Measurements from ENCODE around the gene CCM2.

CCM2 gene

GRCh38 chr7:45070254-45070642 is 70.2 kb downstream of the CCM2 start:
- DNase-seq = no peak

GRCh38 chr7:45071528-45071927 is 71.5 kb downstream of the CCM2 start:
- DNase-seq = no peak

DNA sequence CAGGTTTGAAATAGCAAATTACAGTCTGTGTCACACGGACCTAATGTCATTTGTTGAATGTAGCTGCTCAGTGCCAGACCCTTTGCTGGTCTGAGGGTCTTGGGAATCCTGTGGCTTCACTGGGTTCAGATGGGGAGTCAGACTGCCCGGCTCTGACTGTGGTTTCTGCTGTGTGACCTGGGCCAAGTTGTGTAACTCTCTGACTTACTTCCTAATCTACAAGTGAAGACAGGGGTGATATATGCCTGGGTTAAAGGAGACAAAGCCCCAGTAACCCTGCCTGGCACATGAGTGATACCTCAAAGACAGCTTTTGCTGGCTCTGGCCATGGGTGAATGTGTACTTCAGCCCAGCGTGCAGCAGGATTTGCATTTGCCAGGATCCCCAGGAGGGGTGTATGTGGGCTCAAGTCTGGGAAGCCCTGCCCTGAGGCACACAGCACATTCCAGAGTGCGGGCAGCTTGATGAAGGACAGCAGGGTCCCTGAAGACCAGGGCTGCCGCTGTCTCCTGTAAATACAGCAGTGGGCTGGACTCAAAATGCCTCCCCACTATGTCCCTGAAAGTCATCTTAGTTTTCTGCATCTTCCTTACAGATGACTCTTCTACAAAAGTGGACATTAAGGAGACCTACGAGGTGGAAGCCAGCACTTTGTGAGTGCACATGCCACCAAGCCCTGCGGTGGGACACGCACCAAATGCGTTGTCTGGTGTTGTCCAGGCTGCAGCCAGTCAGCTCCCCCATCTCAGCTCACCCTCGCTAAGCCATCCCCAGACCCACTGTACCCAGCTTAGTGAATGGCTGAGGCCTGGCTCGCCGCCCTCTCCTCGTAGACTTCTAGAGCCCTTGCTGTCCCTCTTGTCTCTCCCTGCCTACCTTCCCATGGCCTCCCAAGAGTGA is 72.4 kb downstream of the CCM2 start:
- no peak for DNase-seq

GRCh38 chr7:45073031-45073785 is 73.2 kb downstream of the CCM2 start:
- DNase-seq = no peak

DNA sequence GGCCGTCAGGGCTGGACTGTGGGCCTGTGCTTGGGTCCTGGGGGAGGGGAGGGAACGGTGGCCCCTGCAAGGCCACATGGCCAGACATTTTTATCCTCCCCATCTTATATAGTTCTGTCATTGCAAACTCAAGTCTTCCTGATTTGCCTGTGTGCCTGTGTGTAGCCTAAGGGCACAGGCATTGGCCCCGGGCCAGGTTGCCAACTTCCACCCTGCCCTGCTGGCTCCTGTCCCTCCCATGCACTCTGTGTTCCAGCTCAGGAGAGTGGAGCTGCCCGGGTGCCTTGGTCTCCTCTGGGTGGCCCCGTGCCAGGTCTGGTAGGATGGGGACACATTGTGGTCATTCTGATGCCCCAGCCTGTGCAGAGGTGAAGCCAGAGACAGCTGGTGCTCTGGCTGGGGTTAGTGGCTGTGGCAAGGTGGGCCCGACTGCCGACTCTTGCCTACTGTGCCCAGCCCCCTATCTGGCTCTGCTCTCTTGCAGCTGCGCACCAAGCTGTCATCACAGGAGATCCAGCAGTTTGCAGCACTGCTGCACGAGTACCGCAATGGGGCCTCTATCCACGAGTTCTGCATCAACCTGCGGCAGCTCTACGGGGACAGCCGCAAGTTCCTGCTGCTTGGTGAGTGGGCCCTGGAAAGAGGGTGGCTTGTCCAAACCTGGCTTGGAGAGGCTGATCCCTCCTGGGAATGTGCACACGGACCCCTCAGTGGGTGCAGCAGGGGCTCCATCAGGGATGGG is 74.0 kb downstream of the CCM2 start:
- DNase-seq = no peak

DNA sequence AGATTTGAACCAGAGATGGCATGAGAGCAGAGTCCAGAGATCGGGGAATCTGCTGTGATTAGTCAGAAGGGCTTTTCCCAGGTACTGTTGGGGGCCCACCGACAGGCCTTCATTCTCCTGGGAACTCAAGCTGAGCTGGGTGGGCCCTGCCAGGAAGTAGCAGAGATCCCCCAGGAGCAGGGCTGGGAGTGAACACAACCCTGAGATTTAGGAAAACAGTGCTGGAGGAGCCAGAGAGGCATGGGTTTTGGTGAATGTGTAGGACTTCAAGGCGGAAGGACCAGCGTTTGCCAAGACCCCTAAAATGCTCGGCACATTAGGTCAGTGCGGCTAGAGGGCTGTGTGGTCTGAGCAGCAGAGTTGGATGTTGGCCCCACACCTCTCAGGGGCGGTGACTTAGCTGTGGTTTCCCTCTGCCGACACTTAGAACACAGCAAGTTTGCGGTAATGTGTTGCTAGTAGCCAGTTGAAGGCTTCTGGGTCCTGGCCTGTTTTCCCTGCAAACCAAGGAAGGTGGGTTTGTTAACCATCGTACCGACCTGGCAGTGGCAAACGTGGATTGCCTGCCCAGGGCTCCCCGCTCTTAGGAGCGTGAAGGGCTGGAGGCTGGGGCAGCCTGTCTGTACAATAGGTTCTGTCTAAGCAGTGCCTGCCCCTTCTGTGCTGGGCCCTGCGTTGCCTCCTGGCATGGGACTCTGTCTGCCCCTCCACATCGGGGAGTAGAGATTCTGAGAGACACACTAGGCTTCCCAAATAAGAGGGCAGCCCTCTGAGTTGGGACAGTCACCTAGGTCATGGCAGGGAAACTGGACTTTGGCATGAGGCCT is 74.7 kb downstream of the CCM2 start:
- DNase-seq = no peak

DNA sequence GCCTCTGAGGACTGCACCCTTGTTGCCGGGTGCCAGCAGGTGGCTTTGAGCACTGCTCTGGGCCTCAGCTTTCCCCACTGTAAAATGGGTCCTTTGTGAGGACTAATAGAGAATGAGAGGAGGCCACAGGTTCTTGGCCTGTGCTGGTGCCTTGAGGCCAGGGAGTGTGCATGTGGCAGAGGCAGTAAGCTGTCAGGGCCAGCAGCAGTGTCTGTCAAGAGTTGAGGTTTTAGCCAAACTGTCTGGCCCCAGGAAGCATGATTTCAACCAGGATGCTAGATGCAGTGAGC is 75.3 kb downstream of the CCM2 start:
- DNase-seq = no peak

- no peak for DNase-seq
Measured at GRCh38 chr7:45075871-45076796, 76.1 kb downstream of the CCM2 start.

DNA sequence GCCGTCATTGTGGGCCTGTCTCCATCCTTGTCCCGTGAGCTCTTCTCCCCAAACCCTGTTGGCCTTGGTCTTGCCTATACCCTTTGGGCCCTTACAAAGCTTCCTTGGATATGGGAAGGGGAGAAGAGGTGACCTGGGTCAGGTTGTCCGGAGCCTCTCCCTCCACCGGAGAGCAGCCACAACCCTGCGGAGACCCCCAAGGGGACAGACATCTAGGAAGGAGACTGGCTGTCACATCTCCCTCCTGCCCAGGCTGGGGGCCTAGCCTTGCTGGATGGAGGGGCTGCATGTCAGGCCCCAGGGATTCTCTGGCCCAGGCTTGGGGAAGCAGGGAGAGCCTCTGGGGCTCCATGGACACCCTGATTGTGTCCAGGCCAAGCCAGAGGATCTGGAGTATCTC is 76.9 kb downstream of the CCM2 start:
- no peak for DNase-seq

GRCh38 chr7:45077579-45077978 is 77.6 kb downstream of the CCM2 start:
- no peak for DNase-seq

- no peak for DNase-seq
Measured at GRCh38 chr7:45078125-45078681, 78.2 kb downstream of the CCM2 start.

DNA sequence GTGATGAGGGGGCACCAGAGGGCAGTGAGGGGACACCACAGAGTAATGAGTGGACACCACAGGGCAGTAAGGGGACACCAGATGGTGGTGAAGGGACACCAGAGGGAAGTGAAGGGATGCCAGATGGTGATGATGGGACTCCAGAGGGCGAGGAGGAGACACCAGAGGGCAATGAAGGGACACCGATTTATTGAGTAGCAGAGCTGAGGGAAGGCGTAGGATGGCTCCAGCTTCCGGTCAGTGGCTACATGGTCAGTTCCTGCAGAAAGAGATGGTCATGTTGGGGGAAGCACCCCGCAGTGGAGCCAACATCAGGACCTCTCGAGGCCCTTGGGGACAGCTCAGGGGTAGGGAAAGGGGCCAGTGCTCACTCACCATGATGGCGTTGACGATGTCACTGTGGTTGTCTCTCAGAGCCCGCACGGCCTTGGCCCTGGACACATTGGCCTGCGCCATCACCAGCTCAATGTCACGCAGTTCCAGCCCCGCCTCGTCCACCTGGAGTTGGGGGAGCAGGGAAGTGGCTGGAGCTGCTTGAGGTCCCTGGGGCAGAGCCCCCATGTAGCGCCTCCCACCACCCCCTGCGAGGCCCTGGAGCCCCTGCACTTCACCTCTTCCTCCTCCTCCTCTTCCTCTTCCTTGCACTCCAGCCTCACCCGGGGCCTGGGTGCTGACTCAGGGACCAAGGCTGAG is 80.4 kb downstream of the CCM2 start:
- DNase-seq = no peak

- DNase-seq = no peak
Measured at GRCh38 chr7:45080958-45081669, 81.1 kb downstream of the CCM2 start.

GRCh38 chr7:45081670-45081974 is 81.6 kb downstream of the CCM2 start:
- no peak for DNase-seq

- DNase-seq = no peak
Measured at GRCh38 chr7:45082031-45082830, 82.2 kb downstream of the CCM2 start.

- no peak for DNase-seq
Measured at GRCh38 chr7:45082831-45083331, 82.9 kb downstream of the CCM2 start.

DNA sequence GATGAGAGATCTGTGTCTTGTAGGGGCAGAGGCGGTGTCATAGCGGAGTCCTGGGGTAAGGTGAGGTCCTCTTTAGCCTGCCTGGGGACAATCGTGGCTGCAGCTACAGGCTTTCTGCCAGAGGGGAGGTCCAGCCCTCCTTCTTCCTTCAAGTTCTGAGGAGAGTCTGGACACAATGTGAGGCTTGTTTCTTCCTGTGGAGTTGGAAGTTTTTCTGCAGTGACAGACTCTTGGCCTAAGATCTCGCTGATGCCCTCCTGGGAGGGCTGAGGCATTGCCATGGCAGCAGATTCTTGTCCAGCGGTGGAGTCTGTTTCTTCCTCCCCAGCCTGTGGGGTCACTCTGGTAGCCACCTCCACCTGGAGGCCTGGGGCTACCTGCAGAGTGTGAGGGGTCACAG is 84.3 kb downstream of the CCM2 start:
- DNase-seq = no peak

DNA sequence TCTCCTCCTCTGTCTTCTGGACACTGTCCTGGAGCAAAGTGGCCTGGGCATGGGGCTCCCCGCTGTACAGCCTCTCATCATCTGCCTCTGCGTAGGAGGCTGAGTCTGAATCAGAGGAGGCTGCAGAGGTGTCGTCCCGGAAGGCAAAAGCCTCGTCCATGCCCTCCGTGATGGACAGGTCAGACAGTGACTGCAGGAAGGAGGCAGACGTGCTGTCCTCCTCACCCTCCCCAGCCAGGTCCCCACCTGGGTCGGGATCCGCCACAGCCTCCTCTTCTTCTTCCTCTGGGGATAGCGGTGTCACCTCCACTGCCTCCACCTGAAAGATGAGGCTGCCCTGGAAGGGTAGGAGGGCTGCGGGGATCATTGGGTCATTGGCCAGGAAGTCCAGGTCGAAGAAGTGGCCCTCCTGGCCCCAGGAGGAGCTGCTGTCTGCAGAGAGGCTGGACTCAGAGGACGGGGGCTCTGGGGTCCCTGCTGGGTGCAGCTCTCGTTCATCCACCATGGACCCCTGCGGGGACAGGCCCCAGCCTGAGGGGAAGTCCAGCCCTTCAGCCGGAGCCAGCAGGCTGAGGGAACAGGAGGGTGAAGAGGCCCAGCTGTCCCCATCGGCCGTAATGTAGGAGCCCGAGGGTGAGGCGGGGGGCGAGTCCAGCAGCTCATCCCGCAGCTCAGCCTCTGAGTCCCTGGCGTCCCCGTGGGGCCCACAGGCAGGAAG is 85.1 kb downstream of the CCM2 start:
- no peak for DNase-seq

Measured in SIG-M5 (cell line).